NCI-H82 treated with DMSO at 0.1 percent for 48 hours (cell line): ENCODE measurements around the gene ERBB4.
A peak's percentile ranks its signal among the peaks of the same experiment; 100 is the strongest.

Experiments used
- DNase-seq: peaks from one replicate; lab custom pipeline; 2025; ENCODE audit not compliant: unreplicated experiment; lab: John Stamatoyannopoulos, UW

The ERBB4 gene

DNA sequence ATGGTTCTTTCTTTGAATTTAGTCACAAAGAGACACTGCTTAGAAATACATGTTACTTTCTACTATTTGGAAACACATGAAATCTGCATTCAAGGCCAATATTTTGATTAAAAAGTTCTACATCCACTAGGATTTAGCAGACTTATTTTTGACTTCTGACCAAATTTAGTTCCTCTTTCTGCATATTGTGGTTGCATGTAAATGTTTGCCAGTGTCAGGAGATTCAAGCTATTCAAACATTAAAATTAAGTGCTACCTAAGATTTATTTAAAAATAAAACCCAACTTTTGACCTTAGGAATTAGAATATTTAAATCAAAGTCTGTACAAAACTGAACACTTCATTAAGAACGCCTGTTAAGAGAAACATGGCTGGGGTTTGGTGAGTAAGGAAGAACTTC lies 1091.1 kb downstream of the ERBB4 start:
- DNase-seq, result no peak

DNA sequence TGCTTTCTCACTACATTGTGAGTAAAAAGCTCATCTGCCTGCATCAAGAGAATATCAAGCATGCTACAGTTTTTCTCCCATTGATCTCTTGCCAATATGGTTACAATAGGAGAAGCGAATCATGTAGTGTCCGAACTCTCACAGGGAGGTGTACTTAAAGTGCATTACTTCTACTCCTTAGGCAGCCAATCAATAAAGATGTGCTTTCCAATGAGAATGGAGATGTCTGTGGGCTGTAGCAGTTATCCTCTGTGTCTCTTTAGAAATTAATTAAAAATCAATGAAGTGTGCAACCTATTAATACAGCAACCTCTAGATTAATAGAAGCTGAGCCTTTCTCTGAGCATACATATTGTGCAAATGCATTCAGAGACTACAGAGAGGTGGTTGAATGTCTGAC lies 1098.5 kb downstream of the ERBB4 start:
- DNase-seq, result no peak

DNA sequence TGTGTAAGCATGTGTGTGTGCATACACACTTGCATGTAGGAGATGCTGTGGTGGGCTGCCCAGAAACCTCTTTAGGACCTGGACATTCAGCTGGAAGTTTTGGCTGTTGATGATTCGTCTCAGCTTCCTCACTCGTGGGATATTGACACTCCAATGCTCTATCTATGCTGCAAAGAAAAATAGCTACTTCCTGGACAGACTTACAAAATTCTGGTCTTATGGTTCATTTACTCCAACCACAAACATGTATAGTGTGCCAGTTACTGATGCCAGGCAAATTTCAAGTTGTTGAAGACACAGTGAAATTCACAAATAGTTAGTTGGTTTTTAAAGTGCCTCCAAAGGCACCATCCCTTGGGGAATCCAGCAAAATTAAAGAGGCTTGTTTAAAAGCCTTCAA lies 1099.6 kb downstream of the ERBB4 start:
- DNase-seq, result no peak

DNA sequence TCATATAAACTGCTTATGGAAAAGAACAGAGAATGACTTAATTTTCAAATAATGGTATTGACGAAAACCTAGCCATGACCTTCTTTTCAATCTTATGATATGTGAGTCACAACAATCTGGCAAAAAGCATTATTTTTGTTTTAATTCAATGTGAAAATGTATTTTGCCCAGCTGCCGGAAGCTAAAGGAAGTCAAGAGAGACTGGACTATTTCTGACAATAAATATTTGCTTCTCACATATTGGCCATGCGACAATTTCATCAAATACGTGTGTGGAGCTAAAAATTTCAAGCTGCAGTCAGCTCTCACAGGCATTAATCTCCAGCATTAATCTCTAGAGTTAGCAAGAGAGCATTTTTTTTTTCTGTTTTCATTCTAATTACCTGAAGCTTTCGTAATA lies 1101.2 kb downstream of the ERBB4 start:
- DNase-seq, result no peak

DNA sequence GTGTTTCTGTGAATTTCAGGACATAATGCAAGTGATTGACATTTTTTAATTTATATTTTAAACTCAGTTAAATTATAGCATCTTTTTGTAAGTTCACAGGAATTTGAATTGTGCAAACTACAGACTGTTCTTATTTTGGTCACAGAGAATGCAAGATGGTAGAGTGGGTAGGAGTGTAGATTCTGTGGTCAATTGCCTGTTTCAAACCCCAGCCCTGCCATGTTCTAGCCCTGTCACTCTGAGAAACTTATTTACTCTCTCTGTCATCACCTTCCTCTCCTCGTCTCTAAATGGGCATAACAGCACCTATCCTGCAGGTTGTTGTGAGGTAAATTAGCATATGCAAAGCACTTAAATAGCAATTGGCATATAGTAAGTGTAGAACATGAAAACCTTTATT lies 1102.4 kb downstream of the ERBB4 start:
- DNase-seq, result no peak

DNA sequence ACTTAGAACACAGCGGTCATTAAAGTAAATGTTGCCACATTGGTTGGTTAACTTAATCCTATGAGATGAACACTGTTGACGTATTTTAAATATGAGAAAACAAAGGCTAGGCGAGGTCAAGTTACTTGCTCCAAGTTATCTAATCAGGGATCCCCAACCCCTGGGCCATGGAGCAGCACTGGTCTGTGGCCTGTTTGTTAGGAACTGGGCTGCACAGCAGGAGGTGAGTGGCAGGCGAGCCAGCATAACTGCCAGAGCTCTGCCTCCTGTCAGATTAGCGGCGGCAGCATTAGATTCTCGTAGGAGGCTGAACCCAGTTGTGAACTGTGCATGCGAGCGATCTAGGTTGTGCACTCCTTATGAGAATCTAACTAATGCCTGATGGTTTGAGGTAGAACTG lies 1103.3 kb downstream of the ERBB4 start:
- DNase-seq, result no peak

DNA sequence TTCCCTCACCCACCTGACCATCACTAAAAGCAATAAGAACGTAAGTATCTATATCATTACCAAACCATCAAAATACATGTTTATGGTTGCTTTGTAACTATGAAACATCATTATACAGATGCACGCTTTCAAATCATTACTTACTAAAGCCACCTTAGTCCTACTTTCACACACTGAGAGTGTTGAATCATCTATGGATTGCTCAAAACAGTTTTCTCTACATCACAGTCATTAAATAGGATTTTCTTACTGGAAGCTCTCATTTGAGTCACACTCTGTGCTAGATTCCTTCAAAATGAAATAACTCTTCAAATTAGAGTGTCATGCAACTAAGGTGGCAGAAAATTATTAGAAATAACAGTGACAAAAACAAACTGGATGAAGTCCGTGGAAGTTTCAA lies 1103.8 kb downstream of the ERBB4 start:
- DNase-seq, result no peak

DNA sequence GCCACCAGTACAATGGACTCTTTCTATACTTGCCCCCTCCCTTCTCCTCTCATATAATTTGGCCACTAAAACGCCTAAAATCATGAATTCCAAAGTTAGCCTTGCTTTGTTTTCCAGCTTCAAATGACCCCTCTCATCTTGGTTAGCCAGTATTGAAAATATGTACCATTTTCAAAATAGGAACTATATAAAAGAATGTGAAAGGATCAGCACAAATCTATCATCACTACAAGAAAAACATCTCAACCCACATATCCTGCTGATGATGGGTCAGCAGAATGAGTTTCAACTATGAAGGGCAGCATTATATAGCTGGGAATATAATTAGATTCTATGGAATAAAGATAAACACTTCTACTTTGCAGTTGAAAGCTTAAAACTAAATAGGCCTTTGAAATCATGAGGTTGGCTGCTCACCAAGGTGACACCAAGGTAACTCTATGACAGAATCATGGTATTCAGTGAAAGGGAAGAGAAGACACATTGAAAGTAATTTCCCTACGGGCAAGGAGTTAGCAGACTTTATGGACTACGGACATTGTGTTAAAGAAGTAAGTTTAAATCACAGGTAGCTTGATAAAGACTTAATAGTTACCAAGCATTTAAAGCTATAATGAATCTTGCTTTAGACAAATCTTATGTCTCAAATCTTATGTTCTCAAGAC lies 1109.2 kb downstream of the ERBB4 start:
- no peak for DNase-seq

DNA sequence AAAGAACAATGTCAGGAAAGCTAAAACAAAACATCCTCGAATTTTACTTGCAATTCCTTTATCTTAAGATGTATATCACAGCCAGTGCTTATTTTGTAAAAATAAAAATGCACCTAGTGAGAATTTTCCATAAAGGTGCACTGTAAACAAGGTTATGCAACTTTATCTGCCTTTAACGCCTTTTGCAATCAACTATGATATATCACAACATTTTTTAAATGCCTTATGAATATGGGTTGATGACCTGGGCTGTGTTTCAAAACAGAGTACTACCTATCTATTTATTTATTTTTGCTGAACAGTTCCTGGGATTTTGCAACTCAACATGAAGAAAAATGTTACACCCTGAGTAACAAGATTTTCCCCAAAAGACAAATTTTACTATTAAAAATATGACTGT lies 1112.4 kb downstream of the ERBB4 start:
- DNase-seq, result no peak

DNA sequence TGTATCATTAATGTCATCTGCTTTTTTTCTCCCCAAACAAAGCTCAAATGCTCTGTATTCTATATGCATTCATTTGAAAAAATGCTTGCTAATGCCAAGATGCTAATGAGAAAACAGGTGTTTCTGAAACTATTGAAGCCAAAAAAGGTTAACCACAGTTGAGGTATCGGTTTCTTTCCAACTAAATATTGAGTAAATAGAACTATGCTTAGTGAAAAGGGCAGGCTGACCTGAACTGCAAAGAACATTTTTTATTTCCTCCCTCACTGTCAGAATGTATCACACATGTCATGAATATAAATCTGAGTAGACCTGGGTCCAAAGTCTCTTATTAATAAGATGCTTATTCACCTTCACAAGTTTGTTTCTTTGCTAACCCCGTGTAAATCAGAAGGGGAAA lies 1115.6 kb downstream of the ERBB4 start:
- DNase-seq, result no peak

DNA sequence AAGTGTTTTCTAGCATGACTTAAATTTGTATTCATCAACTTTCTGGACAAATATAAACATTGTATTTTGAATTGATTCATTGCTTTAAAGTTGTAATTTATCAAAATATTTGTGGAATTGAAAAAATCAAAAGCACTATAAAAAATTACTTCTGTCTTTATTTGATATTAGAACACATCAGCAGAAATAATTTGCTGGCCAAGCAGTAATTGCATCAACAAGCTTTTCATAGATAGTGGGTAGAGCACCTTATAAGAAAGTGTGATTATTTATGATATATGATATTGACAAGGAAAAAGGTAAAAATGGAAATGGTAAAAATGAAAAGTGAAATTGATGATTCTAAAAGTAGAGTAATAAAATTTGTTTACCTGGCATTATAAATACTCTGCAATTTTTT lies 1121.1 kb downstream of the ERBB4 start:
- DNase-seq, result no peak

DNA sequence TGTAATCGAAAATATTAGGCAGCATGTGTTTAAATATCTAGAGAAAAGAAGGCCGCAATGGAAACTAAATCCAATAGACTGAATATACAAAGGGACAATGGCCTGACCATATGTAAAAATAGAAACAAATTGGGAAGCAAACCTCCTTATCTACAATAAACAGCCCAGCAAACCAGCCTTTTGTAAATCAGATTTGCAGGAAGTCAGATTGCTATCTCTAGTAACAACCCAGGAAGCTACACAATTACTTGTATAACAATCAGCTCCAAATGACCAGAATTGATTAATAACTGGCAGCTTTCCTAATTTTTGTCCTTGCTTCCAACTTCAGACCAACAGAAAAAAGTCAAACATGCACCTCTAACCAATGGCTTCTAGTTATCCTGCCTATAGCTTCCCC lies 1122.2 kb downstream of the ERBB4 start:
- DNase-seq, result no peak

DNA sequence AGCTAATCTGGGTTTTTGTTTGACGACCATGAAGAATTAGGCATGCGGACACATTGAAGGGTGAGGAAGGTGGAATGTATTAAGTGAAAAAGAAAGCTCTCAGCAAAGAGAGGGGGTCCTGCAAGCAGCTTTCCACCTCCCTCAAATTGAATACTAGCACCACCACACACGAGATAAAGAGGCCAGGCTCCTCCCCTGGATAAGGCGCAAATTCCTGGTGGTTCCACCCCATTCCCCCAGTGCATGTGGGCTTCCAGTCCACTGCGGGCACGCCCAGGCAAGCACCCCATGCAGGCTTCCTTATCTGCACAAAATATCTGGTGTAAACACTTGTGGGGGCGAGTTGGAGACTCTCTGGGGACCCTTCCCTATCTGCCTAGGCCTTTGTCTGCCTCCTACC lies 1124.9 kb downstream of the ERBB4 start:
- DNase-seq, result no peak

DNA sequence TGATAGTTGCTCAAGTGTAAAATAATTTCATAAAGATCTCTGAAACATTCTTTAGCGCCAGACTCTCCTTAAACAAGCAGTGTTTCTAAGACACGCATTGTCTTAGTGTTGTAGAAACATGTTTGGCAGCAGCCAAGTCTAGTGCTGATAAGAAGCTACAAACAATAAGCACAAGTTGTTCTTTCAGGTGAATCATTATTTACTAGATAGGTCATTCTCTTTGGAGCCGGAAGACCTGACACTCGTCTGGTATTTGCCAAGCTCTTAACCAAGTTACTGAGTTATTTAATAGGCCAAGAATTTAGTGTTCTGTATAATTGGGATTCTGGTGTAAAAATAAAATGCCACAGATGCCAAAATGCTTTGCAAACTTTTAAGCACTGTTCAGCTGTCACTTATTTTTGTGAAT lies 1130.1 kb downstream of the ERBB4 start:
- no peak for DNase-seq

DNA sequence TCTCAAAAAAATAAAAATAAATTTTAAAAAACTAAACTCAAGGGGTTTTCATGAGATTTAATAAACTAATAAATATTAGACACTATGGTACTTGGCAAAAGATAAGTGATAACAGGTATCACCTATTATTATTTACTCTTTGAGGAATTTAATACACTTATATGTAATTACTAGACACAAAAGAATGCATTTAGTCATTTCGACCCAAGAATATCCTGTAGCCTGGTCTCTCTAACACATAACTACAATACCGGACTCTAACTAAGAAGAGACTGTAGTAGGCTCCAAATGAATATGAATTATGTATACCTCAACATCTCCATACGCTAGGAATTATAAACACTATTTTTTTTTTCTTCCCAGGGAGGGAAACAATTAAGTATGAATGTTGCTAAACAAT lies 1131.5 kb downstream of the ERBB4 start:
- DNase-seq, result no peak

DNA sequence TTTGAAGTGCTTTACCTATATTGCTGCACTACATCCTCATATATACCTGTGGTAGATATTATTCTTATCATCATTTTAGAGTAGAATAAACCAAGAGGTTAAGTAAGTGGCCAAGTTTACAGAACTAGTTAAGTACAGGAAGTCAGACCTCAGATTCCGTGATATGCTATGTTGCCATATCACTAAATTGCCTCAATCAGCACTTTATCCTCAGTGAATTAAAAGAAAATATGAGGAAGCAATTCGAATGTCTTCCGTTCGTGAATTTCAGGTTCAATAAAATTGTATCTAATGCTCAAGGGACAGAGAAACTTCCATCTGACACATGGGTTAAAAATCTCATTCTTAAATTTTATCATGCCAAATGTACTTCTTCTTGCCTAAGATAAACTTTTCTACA lies 1133.6 kb downstream of the ERBB4 start:
- no peak for DNase-seq

DNA sequence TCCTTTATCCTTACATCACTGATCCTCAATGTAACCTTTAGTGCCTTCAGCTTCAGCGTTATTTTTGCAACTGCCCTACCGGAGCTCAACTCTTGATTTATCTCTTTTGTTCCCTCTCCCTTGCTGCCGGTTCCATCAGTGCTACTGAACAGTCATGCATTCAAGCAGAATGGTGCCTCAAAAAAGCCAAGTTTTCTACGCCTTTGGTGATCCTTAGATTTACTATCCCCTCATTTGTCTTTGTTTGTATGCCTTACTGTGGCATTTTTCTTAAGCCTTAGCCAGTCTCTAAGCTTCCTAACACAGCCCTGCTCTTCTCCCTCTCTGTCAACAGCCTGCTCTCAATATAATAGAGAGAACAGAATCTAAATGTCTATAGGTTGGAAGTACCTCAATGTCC lies 1134.5 kb downstream of the ERBB4 start:
- DNase-seq, result no peak

DNA sequence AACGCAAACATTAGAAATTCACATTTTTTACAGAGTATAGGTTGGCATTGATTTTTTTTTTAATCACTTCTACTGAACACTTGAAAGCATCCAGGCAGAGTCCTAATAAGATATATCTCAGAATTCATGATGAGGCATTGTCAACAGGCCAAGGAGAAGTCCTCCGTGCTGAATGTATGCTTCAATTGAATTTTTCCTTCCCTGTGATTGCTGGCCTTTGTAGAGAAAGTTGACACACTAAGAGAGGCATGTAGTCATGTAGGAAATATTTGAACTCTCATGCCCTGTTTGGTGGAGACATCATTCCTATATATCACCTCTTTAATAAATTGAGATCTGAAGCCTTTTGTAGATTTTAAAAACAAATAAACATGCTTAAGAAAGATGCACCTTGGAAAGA lies 1137.3 kb downstream of the ERBB4 start:
- DNase-seq, result no peak

DNA sequence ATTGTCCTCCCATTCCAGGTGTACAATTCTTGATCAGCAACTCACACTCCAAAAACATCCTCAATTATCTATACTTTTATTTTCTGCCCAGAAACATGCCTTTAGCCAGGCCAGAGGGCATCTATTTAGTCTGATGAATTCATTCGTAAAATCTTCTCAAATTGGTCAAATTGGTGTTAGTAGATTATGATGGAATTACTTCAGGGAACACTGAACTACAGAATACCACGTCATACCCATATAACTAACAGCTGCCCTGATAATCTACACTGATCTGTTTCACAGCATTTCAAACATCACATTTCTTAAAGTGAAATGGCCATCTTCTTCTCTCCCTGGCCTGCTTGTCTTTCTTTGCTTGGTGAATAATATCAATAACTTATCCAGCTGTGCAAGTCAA lies 1140.8 kb downstream of the ERBB4 start:
- no peak for DNase-seq

DNA sequence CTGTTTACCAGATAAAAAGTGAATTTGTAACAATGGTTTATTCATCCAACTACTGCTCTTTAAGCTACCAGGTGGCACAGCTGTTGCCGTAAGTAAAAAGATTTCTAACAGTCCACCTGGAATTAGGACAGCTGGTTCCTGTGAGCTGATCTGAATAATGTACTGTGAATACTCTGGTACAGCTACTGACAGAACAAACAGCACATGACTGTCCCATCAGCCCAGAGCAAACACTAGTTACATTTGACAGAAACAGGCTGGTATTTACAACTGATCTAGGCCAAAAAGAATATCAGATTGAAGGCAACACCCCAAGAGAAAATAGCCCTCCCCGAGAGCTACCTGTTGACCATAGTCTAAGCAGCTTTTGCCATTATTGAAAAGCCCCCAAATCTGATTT lies 1141.8 kb downstream of the ERBB4 start:
- no peak for DNase-seq

DNA sequence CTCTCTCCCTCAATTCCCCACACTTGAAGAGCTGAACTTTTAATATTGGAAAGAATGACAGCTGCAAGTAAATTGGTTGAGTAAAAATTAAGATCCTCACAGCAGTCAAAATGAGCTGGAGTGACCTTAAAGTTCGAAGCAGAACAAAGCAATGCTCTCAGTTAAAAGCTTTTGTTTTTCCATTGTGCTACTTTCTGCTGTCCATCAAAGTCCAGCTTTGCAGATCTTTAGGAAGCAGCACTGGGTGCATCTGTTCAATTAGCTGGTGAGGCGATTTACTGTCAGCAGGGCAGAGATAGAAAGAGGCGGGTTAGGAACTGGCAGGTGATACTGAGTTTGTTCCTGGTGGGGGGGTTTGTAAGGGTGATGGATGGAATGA lies 1147.4 kb downstream of the ERBB4 start:
- DNase-seq, result peak; percentile 4

DNA sequence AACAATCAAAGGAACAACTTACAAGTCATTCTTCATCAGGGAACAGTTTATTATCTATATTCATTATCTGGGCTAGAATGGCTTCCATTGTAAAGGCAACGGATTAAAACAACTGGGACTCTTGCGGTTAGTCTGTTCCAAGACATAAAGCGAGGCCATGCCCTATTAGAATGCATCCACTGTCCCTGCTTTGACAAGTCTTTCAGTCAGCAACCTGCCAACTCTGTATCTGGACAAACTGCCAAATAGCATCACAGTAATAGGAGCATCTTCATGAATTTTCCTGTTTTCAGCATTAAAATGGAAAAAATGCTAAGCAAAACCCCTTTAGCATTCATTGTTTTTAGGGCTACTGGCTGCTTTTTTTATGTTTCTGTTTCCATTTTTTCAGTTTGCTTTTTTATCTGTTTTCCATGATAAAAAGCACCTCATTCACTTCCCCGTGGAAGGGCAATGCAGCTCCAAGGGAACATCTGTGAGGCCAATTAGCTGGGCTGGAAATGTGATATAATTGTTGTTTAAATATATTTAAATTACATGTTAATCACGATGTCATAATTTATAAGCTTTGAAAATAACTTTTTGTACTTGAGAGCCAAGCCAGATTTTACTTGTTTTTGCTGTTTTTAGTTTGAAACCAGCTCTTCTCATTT lies 1147.9 kb downstream of the ERBB4 start:
- no peak for DNase-seq

DNA sequence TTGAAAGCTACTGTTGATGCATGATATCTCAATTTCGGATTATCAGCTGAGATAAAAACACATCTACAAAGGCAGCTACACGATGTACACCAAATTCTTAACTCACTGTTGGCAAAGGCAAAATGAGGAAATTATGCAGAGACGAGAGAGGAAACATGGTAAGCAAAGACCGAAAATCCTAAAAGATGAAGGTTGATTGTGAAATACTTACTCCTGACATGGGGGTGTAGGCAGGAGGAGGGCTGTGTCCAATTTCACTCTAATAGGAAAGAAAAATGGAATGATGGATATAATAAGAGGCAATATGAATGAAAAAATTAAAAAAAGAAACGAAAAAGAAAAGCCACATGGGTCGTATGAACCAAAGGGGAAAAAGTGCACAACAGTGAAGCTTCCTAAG lies 1150.9 kb downstream of the ERBB4 start:
- DNase-seq, result no peak
